ENCODE results near the gene COL4A4.

GRCh38 chr2:227130636-227131035, 33.4 kb downstream of the COL4A4 start:
- TF ChIP-seq CTCF (IDR thresholded peaks at IDR 0.05) (no peak), EZH2 (IDR thresholded peaks at IDR 0.05; ENCODE audit: borderline replicate concordance, insufficient read depth, low read depth, low read length, poor library complexity, severe bottlenecking) (no peak)

Measured in B cell (primary cell).